ENCODE measurements around the gene MICAL1. TPM values are rescaled to one million over a fixed set of nuclear protein-coding genes. Genes with fewer than 3 reads are reported as not detected.

Gene MICAL1
- total RNA-seq, 1 experiment from 2014 or later = 92.9 TPM

DNA sequence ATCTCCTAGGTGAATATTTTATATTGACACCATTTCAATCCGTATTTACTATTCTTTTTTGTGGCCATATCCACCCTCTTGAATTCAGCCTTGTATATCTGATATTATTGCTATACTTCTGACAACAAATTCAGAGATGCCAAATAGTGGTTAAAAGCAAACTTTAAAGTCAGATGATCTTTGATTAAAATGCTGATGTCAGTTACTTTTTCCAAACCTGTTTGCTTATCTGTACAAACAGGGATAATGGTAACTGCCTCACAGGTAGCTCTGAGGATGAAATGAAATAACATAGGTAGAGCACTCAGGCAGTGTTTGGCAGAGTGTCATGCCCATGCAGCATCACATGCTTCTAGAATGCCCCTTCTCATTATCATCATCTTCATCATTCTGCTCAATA lies 34.4 kb downstream of the MICAL1 start:
- Histone ChIP-seq H3K23ac (ENCODE audit: insufficient read length, low read depth, low read length) (no peak overlapping the region), H4K20me1 (ENCODE audit: control insufficient read depth, insufficient read depth, insufficient read length) (no peaks in the 10 kb centered on the region), H3K79me2 (ENCODE audit: insufficient read depth, low read length) (no peaks in the 10 kb centered on the region), H4K8ac (replicated peaks; ENCODE audit: insufficient read length, low read depth, low read length) (no peak overlapping the region), H3K14ac (ENCODE audit: insufficient read depth, low read length) (no peak overlapping the region), H2AK5ac (ENCODE audit: insufficient read length, low read length) (no peak overlapping the region), H3K18ac (ENCODE audit: insufficient read length, low read depth, low read length) (no peak overlapping the region), H3K9ac (ENCODE audit: extremely low read depth, insufficient read length, low read length) (no peak overlapping the region), H3K27ac (ENCODE audit: insufficient read length, low read depth, low read length) (no peak overlapping the region), H4K91ac (ENCODE audit: insufficient read length, low read depth, low read length) (no peak overlapping the region), H4K5ac (ENCODE audit: insufficient read length, low read depth, low read length) (no peak overlapping the region), H3K56ac (ENCODE audit: insufficient read length, low read depth, low read length) (no peak overlapping the region), H3T11ph (ENCODE audit: low read length) (no peak overlapping the region), H2AFZ (ENCODE audit: low read length) (no peak overlapping the region), H2BK5ac (ENCODE audit: insufficient read length, low read length) (no peak overlapping the region), H3K27me3 (ENCODE audit: insufficient read depth, low read length) (no peaks in the 10 kb centered on the region), H2BK120ac (ENCODE audit: low read depth, low read length, poor library complexity, severe bottlenecking) (no peak overlapping the region), H2BK12ac (ENCODE audit: insufficient read length, low read depth, low read length) (no peak overlapping the region), H2BK20ac (ENCODE audit: low read depth, low read length, poor library complexity, severe bottlenecking) (no peak overlapping the region), H2BK15ac (ENCODE audit: low read depth, low read length) (no peak overlapping the region), H3K23me2 (ENCODE audit: insufficient read length, low read depth, low read length, poor library complexity, severe bottlenecking) (no peaks in the 10 kb centered on the region), H3K4me2 (ENCODE audit: insufficient read depth, insufficient read length, low read length) (no peak overlapping the region), H3K9me3 (ENCODE audit: control insufficient read depth, low read depth, low read length) (no peaks in the 10 kb centered on the region), H3K79me1 (ENCODE audit: insufficient read depth, low read depth, low read length, poor library complexity, severe bottlenecking) (no peaks in the 10 kb centered on the region), H3K4ac (ENCODE audit: low read depth, low read length) (no peak overlapping the region), H3K4me1 (ENCODE audit: insufficient read depth, low read length) (no peaks in the 10 kb centered on the region)
- WGBS (ENCODE audit: extremely low coverage, insufficient read length, low lambda C conversion rate) = no CpG with 5 or more reads among the region's 1 CpG
- DNase-seq = no peak
- Mint-ChIP-seq H3K4me3 (no peak overlapping the region), H3K36me3 (ENCODE audit: insufficient read depth in 1 of 3, low read depth in 3 of 3) (no peaks in the 10 kb centered on the region), H3K27me3 (ENCODE audit: low read depth) (no peaks in the 10 kb centered on the region; the same call in 1 of the 2 replicates), H3K27ac (no peak overlapping the region), H3K9me3 (no peaks in the 10 kb centered on the region), H3K4me1 (peaks cover 0 to 2% of the 10 kb centered on the region in 2 experiments; a peak in 1 of 4 replicates)
- TF ChIP-seq, protein P1, sequence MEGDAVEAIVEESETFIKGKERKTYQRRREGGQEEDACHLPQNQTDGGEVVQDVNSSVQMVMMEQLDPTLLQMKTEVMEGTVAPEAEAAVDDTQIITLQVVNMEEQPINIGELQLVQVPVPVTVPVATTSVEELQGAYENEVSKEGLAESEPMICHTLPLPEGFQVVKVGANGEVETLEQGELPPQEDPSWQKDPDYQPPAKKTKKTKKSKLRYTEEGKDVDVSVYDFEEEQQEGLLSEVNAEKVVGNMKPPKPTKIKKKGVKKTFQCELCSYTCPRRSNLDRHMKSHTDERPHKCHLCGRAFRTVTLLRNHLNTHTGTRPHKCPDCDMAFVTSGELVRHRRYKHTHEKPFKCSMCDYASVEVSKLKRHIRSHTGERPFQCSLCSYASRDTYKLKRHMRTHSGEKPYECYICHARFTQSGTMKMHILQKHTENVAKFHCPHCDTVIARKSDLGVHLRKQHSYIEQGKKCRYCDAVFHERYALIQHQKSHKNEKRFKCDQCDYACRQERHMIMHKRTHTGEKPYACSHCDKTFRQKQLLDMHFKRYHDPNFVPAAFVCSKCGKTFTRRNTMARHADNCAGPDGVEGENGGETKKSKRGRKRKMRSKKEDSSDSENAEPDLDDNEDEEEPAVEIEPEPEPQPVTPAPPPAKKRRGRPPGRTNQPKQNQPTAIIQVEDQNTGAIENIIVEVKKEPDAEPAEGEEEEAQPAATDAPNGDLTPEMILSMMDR (conservative IDR thresholded peaks at IDR 0.05) = no peak

Data from H9 (cell line).